HG02759 (cell line): ENCODE results near the gene MICAL2.

Experiments used
- ATAC-seq: cut with Tn5 transposase; IDR thresholded peaks from one replicate; pipeline ENCODE4 v1.9.1; 2021; ENCODE audit warnings: mild to moderate bottlenecking, moderate library complexity; ENCODE audit not compliant: unreplicated experiment

The MICAL2 gene

GRCh38 chr11:12152321-12152720 is 41.9 kb downstream of the MICAL2 start:
- ATAC-seq, result no peak

GRCh38 chr11:12154871-12155668 is 44.7 kb downstream of the MICAL2 start:
- ATAC-seq, result no peak

DNA sequence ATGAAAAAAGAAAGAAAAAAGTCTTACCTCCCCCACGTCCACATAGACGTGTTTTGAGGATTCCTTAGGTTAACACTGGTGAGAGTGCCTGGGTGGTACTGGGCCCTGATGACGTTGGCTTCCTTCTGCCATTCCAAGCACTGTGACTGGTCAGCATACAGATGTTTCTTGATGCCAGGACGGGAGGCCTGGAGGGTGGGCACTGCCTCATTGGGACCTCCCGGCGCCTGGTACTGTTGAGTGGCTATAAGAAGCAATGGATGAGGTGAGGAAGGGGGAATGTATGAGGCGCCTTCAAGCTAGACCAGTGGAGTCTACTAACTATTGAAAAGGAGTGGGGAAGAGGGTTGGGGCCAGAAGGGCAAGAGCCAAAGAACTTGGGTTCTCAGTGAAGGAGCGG is 45.3 kb downstream of the MICAL2 start:
- no peak for ATAC-seq

DNA sequence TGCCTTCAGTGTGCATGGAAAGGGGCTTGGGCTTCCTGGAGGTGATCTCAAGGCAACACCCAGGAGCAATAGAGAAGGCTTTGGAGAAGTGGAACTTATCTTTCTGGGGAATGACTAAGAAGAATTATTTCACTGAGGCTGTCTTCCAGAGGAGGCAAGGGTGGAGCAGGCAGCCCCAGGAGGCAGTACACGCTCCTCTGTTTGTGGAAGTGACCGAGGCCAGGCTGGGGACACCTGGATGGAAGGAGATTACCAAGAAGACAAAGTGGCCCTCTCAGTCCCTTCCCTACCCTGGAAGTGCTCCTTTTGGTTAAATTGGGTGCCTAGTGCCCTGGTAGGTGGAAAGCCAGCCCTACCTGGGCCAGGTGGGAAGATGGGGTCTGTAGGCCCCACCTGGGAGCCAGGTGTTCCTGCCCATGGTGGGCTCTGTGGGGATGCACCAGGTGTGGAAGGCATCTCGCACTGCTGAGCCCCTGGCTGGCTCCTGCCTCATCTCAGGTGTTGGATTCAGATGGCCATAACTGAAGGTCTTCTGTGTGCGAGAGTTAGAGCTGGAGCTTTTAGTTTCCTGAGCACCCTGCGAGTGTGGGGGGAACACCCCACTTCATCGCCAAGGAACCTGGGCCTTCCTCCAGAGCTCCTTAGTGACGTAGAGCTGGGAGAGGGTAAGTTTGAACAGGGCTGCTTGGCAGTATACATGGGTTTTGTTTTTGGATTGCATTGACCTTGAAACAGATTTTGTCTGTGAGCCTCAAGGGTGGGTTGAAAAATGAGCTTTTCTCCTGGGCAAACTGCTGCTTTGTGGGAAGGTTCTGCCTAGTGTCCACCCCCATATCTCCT is 46.1 kb downstream of the MICAL2 start:
- ATAC-seq, result no peak

GRCh38 chr11:12157241-12157661 is 46.9 kb downstream of the MICAL2 start:
- ATAC-seq, result no peak

GRCh38 chr11:12158909-12159308 is 48.5 kb downstream of the MICAL2 start:
- ATAC-seq, result no peak

GRCh38 chr11:12159351-12160099 is 49.1 kb downstream of the MICAL2 start:
- no peak for ATAC-seq

DNA sequence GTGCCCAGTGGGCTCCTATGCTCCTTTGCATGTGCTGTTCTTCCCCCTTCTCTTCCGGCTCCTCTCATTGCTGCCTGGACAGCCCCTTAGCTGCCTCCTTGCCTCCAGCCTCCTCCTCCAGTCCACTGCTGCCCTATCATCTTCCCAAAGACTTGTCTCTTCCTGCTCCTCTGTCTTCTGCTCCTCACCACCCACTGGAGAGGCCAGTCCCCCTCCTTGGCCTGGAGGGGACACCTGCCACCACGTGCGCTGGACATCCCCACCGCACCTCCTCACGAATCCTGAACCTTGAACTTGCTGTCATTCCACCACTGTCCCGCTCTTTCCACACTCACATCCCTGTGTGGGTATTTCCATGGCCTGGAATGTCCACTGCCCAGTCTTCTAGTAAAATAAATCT is 49.8 kb downstream of the MICAL2 start:
- no peak for ATAC-seq

- ATAC-seq, result no peak
Observed at GRCh38 chr11:12160680-12161079, 50.3 kb downstream of the MICAL2 start.

DNA sequence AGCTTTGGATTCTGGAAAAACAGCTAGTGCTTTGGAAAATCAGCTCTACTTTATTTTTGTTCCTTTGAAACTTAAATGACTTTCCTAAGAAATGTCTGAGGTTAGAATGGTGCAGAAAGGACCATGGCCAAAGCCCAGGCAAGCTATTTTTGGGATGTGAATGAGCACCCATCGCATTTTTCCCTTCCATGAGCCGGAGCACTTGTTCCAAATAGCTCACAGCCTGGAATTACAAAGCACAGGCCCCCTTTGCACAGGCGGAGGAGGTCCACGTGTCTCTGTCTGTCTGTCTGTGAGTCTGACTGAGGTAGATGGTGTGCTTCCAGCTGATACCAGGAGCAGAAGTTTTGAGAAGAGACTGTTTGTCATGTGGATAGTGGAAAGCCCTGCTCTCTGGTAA is 50.7 kb downstream of the MICAL2 start:
- ATAC-seq, result no peak

DNA sequence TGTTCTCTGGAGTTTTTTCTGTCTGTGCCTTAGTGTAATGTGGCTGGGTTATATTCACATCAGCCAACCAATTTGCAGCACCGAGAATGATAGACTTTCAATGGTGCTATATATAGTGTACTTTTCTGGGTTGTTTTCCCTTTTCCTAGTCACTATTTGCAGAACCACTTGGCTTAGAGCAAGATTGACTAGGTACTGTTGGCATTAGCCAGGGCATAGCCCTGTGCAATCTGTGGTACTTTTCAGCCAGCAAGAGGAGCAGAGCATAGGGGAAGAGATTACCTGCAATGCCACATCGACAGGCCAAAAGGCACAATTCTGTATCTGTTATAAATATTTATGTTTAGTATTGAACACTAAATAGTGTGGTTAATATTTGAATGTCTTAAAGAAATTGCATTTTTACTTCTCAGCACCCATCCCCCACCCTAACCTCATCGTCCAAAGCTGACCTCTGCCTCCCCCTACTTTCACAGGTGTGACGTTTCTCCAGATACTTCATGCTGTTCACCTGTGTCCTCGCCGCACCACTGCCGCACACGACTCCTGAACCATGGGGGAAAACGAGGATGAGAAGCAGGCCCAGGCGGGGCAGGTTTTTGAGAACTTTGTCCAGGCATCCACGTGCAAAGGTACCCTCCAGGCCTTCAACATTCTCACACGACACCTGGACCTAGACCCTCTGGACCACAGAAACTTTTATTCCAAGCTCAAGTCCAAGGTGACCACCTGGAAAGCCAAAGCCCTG is 51.4 kb downstream of the MICAL2 start:
- ATAC-seq, result no peak

DNA sequence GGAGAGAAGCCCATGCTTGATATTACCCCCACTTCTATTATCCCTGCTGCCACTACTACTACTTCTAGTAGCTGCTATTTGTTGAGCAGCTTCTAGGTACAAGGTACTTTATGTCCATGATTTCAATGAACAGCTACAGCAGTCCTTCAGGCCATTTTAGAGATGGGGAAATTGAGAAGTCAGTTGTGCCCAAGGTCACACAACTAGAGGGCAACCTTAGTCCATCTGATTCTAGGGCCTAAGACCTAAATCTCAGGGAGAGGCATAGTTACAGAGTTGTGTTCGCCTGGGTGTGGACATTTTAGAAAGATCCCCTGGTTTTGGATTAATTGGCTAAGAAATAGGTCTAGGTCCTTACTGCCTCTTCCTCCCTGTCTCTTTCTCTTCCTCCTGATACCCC is 52.3 kb downstream of the MICAL2 start:
- no peak for ATAC-seq

DNA sequence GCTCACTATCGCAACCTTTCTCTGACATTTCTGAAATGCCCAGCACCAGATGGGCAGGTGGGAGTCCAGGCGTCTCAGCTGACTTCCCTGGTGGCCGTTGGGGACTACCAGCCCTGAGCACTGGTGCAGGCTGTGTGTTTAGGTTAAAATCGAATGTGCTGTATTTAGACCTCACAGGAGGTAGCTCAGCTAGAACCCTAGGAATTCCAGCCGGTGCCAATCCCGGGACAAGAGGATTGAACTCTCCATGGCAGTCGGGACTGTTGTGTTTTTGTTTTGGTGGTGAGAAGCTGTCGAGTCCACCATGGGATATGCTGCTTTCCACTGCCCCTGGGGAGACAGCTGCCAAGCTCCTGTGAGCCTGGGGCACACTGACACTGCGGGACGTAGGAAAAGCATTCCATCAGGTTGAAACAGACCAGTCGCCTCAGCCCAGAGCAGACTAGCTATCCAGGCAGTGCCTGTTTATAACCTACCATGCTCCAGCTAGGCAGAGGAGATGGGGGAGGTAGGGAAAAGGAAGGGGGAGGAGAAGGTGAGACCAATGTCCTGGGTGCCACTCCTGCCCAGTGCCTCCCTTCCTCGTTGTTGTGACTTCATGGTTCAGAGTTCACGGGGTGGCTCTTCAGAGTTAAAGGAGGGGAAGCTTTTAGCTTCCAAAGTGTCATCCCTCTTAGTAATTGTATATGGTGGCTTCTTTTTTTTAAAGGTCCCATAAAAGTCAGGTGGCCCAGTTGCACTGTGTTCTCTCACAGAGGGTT is 53.0 kb downstream of the MICAL2 start:
- no peak for ATAC-seq

DNA sequence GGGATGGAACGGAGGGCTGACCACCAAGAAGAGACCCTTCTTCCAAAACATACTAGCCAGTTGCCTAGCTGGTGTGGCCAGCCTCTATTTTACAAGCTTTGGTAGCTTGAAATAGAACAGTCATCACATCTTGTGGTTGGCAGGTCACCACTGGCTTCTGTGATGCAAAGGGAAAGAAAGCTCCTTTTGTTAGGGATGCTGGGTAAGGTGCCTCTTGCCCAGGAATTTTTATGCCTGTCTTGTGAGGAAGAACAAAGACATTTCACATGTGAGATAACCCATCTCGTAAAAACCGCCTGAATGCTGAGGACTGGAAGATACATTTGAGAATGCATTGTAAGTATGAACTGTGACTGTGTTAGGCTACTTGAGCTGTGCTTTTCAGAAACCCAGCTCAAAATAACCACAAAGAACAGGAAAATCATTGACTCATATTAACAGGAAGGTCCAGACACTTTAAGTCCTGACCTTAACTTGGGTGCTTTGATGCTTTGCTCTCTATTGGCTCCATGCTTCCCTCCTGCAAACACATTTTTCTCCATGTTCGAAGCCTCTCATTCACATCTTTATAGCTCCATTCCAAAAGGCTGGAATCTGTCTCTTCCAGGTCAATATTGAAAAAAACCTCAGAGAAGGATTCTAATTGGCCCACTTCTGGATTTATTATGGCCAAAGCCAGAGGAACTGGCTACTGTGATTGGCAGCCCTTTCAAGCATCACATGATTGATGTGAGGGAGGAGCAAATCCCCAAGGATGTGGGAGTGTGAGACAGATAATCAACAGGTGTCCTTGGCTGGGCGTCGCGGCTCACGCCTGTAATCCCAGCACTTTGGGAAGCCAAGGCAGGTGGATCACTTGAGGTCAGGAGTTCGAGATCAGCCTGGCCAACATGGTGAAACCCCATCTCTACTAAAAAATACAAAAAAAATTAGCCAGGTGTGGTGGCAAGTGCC is 53.9 kb downstream of the MICAL2 start:
- no peak for ATAC-seq

DNA sequence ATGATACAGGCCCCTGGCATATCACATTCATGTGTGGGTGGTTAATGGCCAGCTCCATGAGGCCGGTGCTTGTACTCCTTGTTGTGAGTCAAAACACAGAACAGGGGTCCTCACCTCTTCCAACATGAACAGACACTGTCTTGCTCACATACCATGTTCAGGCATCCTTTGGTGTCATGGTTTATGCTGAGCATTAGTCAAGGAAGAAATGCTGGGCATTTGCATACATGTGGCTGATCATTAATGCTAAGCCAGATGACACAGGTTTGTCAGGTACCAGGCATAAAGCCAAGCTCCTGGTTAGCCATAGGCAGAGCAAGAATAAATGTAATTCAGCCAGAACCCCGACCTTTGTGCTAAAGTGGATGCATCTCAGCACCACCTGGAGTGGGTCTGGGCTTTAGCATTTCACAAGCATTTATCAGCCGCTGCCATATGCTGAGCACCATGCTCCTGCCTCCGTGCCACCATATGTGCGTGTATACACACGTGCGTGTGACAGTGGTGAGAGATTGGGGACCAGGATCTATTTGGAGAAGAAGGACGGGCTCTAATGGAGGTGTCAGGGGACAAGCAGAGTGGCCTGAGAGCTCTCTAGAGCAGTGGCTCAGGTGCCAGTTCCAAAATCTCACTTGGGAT is 55.0 kb downstream of the MICAL2 start:
- ATAC-seq, result no peak

DNA sequence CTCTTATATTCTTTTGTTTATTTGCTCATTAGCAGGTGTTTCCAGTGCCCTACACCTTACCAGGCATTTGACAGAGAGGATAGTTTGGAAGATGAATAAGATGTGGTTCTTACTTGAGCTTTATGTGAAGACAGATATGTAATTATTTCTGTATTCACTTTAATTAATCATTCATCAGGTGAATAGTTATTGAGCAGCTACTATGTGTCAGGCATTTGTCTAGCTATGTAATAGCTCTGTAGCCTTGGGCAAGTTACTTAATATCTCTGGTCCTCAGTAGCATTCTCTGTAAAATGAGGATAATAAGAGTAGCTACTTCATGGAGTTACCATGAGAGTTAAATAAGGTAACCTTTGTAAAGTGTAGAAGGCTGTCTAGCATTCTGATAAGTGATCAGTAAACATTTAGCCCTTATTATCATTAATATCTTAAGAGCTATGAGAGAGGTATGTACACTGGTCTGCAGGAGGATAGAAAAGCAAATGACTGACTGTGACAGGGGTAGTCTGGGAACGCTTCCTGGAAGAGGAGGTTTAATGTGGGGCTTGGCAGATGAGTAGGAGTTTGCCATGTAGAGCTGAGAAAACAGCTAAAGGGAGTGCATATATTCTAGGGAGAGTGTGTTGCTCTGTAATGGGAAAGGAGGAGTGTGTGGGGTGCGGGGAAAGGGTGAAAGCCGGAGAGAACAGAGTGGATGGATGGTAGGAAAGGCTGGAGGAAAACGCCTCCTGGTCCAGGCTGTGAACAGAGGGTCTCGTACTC is 56.1 kb downstream of the MICAL2 start:
- ATAC-seq, result no peak
